Endothelial cell of umbilical vein (primary cell): ENCODE results near the gene CTIF. TPM values are rescaled to one million over a fixed set of nuclear protein-coding genes. Genes with fewer than 3 reads are reported as not detected.

Source experiments
- BruUV-seq: library from RNA; stranded (reverse); fragments of 400-500 nt; replicated peaks from 2 replicates; lab custom pipeline; 2021; lab: Mats Ljungman, UMichigan
- CTCF ChIA-PET: fragments of 300-600, 350-600 bp; sonication (Branson Sonifier 250); formaldehyde crosslinking; loops from one replicate; lab custom pipeline; 2021; ENCODE audit warnings: antibody characterized with exemption, inconsistent platforms; lab: Charles Lee
- POLR2A ChIA-PET: fragments of 300-600, 350-600 bp; sonication (Branson Sonifier 250); formaldehyde crosslinking; loops from one replicate; lab custom pipeline; 2021; ENCODE audit warnings: antibody characterized with exemption, inconsistent platforms; lab: Charles Lee
- DNase-seq: peaks from one replicate; pipeline ENCODE4 v3.0.0-alpha.2; 2011; ENCODE audit warnings: low read depth, low spot score
- FAIRE-seq: peaks from 2 replicates; lab custom pipeline; 2011; peaks lifted over from hg19 to GRCh38; lab: Jason Lieb, UNC
- H2AFZ ChIP-seq: 2 replicates; pipeline ENCODE4 v1.6.0; 2012; ENCODE audit warnings: low read depth, low read length, control low read depth, inconsistent platforms
- H3K27ac ChIP-seq: 2 replicates; pipeline ENCODE4 v1.5.1; 2011; ENCODE audit warnings: low read depth, mild to moderate bottlenecking, control low read depth, low read length, moderate library complexity; ENCODE audit not compliant: insufficient read depth
- H3K27me3 ChIP-seq, 2 experiments: 2 replicates each; pipeline versions ENCODE4 v1.6.0 to v1.6.1; 2011; ENCODE audit warnings: low read length in 2 of 2, mixed read lengths in 1 of 2; ENCODE audit not compliant: control insufficient read depth in 2 of 2, insufficient read depth in 2 of 2
- H3K36me3 ChIP-seq, 2 experiments: 2 replicates in 1 of 2; 3 replicates in 1 of 2; pipeline ENCODE4 v1.5.1; 2011; ENCODE audit warnings: low read length in 2 of 2, mild to moderate bottlenecking in 1 of 2, moderate library complexity in 1 of 2; ENCODE audit not compliant: control insufficient read depth in 2 of 2, insufficient read depth in 2 of 2; ENCODE audit errors: extremely low read depth in 1 of 2
- H3K4me1 ChIP-seq: 3 replicates; pipeline ENCODE4 v1.5.1; 2011; ENCODE audit warnings: mild to moderate bottlenecking, low read length; ENCODE audit not compliant: control insufficient read depth, insufficient read depth; ENCODE audit errors: extremely low read depth
- H3K4me2 ChIP-seq: 2 replicates; pipeline ENCODE4 v1.6.1; 2011; ENCODE audit warnings: low read length, control low read depth, mixed read lengths; ENCODE audit not compliant: insufficient read depth
- H3K4me3 ChIP-seq, 3 experiments: fragments of 200-600 bp in 1 of 3; sonication (generic), shearing (Covaris generic) in 1 of 3; replicated peaks in 1 of 3; 2 replicates each; pipeline ENCODE4 v1.5.1; 2011 to 2016; ENCODE audit warnings: control low read depth in 3 of 3, low read length in 3 of 3, mild to moderate bottlenecking in 2 of 3, inconsistent platforms in 1 of 3, low read depth in 1 of 3, moderate library complexity in 1 of 3; ENCODE audit not compliant: insufficient read depth in 1 of 3
- H3K79me2 ChIP-seq: 2 replicates; pipeline ENCODE4 v1.6.0; 2012; ENCODE audit warnings: low read length, inconsistent platforms; ENCODE audit not compliant: control insufficient read depth, insufficient read depth
- H3K9ac ChIP-seq: replicated peaks from 2 replicates; pipeline ENCODE3; 2011; ENCODE audit warnings: low read length, control low read depth; ENCODE audit not compliant: insufficient read depth; ENCODE audit errors: extremely low read depth
- H3K9me1 ChIP-seq: replicated peaks from 3 replicates; pipeline ENCODE4 v1.6.0; 2011; ENCODE audit warnings: mild to moderate bottlenecking, low read length; ENCODE audit not compliant: control insufficient read depth, insufficient read depth; ENCODE audit errors: extremely low read depth
- H3K9me3 ChIP-seq: replicated peaks from 2 replicates; pipeline ENCODE4 v1.5.1; 2012; ENCODE audit warnings: low read length, inconsistent platforms; ENCODE audit not compliant: control insufficient read depth, insufficient read depth
- H4K20me1 ChIP-seq: replicated peaks from 2 replicates; pipeline ENCODE3; 2011; ENCODE audit warnings: mild to moderate bottlenecking, low read length; ENCODE audit not compliant: control insufficient read depth, insufficient read depth; ENCODE audit errors: extremely low read depth
- EZH2 ChIP-seq: IDR thresholded peaks from 2 replicates; pipeline ENCODE4 v1.6.1; 2012; ENCODE audit warnings: borderline replicate concordance, low read depth, mild to moderate bottlenecking, moderate library complexity, low read length, inconsistent platforms; ENCODE audit not compliant: severe bottlenecking
- FOS ChIP-seq: IDR thresholded peaks from 2 replicates; pipeline ENCODE4 v1.6.1; 2011; ENCODE audit warnings: mild to moderate bottlenecking, low read length, moderate library complexity, borderline replicate concordance; ENCODE audit not compliant: insufficient read depth
- GATA2 ChIP-seq: IDR thresholded peaks from 2 replicates; pipeline ENCODE4 v1.7.0; 2011; ENCODE audit warnings: low read depth, mild to moderate bottlenecking, moderate library complexity, mixed read lengths, low read length; ENCODE audit not compliant: insufficient read length, insufficient read depth
- JUN ChIP-seq: IDR thresholded peaks from 2 replicates; pipeline ENCODE4 v1.6.1; 2011; ENCODE audit warnings: borderline replicate concordance, low read depth; ENCODE audit not compliant: insufficient read length, insufficient read depth
- MYC ChIP-seq: IDR thresholded peaks from one replicate; pipeline ENCODE4 v1.6.1; 2011; ENCODE audit warnings: mild to moderate bottlenecking, low read depth, low read length
- POLR2A ChIP-seq: IDR thresholded peaks from 2 replicates; pipeline ENCODE4 v1.6.1; 2012; ENCODE audit warnings: low read depth, mild to moderate bottlenecking, control low read depth, low read length
- POLR2AphosphoS5 ChIP-seq: IDR thresholded peaks from 2 replicates; pipeline ENCODE4 v1.6.1; 2012; ENCODE audit warnings: low read depth, mild to moderate bottlenecking, control low read depth, low read length, moderate library complexity; ENCODE audit not compliant: insufficient read depth
- dilution Hi-C: fragments of 300-500 bp; cut with MboI; formaldehyde crosslinking; loops from one replicate; pipeline ENCODE4 v1.15.0; 2019; ENCODE audit warnings: low sequenced_read_pairs; ENCODE audit not compliant: extremely low pct_ligation_motif_present
- intact Hi-C: fragments of 100-400 bp; cut with micrococcal nuclease; formaldehyde crosslinking; loops from one replicate; pipeline ENCODE4 v1.10.0; 2022
- polyA plus RNA-seq, 4 experiments: library from polyadenylated mRNA; depleted of rRNA in 3 of 4; stranded (reverse) in 3 of 4; unstranded in 1 of 4; fragments of >200 nt; gene quantifications; 2 replicates each; pipeline versions ENCODE4 v1.2.1 to v1.2.3, GENCODE V29; 2011 to 2012; ENCODE audit warnings: missing spikeins in 1 of 4
- total RNA-seq: library from RNA; stranded (reverse); gene quantifications from 2 replicates; pipeline ENCODE4 v1.2.3, GENCODE V29; 2021
- TF ChIP-seq, protein P1 (sequence below), 2 donors: IDR thresholded peaks; 1 replicate in 1 of 2; 2 replicates in 1 of 2; pipeline ENCODE4 v1.5.1; 2011; ENCODE audit warnings: low read length in 2 of 2, mild to moderate bottlenecking in 2 of 2, moderate library complexity in 2 of 2, control low read depth in 1 of 2, inconsistent platforms in 1 of 2, low read depth in 1 of 2; ENCODE audit not compliant: insufficient read depth in 1 of 2; ENCODE audit errors: extremely low read depth in 1 of 2
- TF ChIP-seq, protein P2 (sequence below): IDR thresholded peaks from 2 replicates; pipeline ENCODE4 v1.6.1; 2011; ENCODE audit not compliant: insufficient read depth, insufficient read length

The CTIF gene
- total and polyA plus RNA-seq, 2 donors (not counting 3 experiments of a cell fraction or from before 2014, with no cell fraction given) = 20.9 to 57.7 TPM

DNA sequence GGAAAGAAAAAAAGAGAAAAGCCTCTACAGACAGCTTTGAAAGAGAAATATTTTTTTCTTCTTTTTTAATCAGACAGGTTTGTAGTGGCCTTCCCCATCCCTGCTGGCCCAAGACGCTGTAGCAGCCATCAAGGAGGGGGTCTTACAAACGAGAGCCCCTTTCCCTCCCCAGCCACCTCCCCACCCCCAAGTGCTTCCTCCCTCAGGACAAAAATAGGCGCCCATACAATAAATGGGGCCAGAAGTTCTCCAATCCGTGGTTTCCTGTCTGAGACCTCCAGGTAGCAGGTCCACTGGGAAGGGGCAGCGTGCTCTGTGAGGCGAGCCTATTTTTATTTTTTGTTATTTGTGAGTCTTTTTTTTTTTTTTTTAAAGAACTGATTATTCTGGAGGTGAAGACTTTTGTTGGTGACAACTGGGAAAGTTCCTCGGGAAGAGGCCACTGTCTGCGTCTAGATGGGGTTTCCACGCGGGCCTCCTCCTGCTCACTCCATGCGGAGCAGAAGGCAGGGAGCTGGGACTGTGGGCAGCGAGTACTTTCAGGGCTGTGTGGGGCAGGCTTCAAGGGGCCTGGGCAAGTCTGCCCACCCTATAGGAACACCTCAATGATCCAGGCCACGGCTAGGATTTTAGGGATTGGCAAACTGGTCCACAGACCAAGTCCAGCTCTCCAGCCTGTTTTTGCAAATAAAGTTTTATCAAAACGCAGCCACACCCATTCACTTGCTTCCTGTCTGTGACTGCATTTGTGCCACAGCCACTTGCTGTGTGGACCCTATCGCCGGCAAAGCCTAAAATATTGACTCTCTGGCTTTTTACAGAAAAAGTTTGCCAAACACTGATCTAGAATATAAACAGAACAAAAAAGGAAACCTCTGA, 139.6 kb downstream of the CTIF start:
- ChIA-PET CTCF (interaction anchor here (0.9 to 6.1 kb wide), 7 partner anchors 33 to 560 kb away, joined by 3 to 56 read pairs (median 4); no protein-coding TSS in a partner anchor), POLR2A (no interaction called here)
- TF ChIP-seq GATA2 (no peak), EZH2 (no peak), MYC (no peak), POLR2A (no peak), FOS (no peak), POLR2AphosphoS5 (no peak), JUN (no peak)
- TF ChIP-seq, protein P1, sequence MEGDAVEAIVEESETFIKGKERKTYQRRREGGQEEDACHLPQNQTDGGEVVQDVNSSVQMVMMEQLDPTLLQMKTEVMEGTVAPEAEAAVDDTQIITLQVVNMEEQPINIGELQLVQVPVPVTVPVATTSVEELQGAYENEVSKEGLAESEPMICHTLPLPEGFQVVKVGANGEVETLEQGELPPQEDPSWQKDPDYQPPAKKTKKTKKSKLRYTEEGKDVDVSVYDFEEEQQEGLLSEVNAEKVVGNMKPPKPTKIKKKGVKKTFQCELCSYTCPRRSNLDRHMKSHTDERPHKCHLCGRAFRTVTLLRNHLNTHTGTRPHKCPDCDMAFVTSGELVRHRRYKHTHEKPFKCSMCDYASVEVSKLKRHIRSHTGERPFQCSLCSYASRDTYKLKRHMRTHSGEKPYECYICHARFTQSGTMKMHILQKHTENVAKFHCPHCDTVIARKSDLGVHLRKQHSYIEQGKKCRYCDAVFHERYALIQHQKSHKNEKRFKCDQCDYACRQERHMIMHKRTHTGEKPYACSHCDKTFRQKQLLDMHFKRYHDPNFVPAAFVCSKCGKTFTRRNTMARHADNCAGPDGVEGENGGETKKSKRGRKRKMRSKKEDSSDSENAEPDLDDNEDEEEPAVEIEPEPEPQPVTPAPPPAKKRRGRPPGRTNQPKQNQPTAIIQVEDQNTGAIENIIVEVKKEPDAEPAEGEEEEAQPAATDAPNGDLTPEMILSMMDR (IDR thresholded peaks at IDR 0.05; ENCODE audit: extremely low read depth in 1 of 2, insufficient read depth in 1 of 2, low read depth in 1 of 2, low read length in 2 of 2) = no peak
- TF ChIP-seq, protein P2, sequence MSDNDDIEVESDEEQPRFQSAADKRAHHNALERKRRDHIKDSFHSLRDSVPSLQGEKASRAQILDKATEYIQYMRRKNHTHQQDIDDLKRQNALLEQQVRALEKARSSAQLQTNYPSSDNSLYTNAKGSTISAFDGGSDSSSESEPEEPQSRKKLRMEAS = no peak
- Histone ChIP-seq H3K9ac (no peak overlapping the region), H3K27ac (no peak overlapping the region), H3K4me3 (no peak overlapping the region), H3K4me1 (peaks cover 17% of the 10 kb centered on the region), H2AFZ (no peak overlapping the region), H3K79me2 (no peaks in the 10 kb centered on the region), H3K4me2 (no peak overlapping the region), H4K20me1 (no peaks in the 10 kb centered on the region), H3K27me3 (no peaks in the 10 kb centered on the region), H3K9me3 (no peaks in the 10 kb centered on the region), H3K9me1 (no peaks in the 10 kb centered on the region), H3K36me3 (no peaks in the 10 kb centered on the region)
- dilution Hi-C loops = no loop called here
- no peak for DNase-seq
- BruUV-seq = no TSS peak
- intact Hi-C loops = loop anchor here (5.0 kb wide), 1 partner anchor 344 kb away; no protein-coding TSS in a partner anchor
- no peak for FAIRE-seq
